A673 (cell line): ENCODE measurements around the gene FTO. TPM values are rescaled to one million over a fixed set of nuclear protein-coding genes. Genes with fewer than 3 reads are reported as not detected.

Source experiments
- BruUV-seq: library from RNA; stranded (reverse); fragments of 400-500 nt; replicated peaks from 2 replicates; lab custom pipeline; 2021; lab: Mats Ljungman, UMichigan
- CTCF ChIA-PET: fragments of 300-600 bp; sonication (Branson Sonifier 250); formaldehyde crosslinking; loops from one replicate; lab custom pipeline; 2022; ENCODE audit warnings: antibody characterized with exemption; lab: Charles Lee
- POLR2A ChIA-PET: fragments of 300-600 bp; sonication (Branson Sonifier 250); formaldehyde crosslinking; loops from one replicate; lab custom pipeline; 2022; ENCODE audit warnings: antibody characterized with exemption; ENCODE audit not compliant: low non-redundant PET; lab: Charles Lee
- DNase-seq: peaks from one replicate; pipeline ENCODE4 v3.0.0-alpha.2; 2015; ENCODE audit warnings: low spot score
- H3K27ac ChIP-seq: fragments of 200-600 bp; sonication (generic); 2 replicates; pipeline ENCODE4 v1.5.1; 2016; ENCODE audit warnings: mixed run types, low read depth, mild to moderate bottlenecking, mixed read lengths, antibody characterized with exemption, low read length; ENCODE audit not compliant: poor library complexity, severe bottlenecking
- H3K27me3 ChIP-seq: fragments of 200-600 bp; sonication (generic); replicated peaks from 2 replicates; pipeline ENCODE4 v1.6.1; 2017; ENCODE audit warnings: mixed run types, low read depth, mild to moderate bottlenecking, mixed read lengths, antibody characterized with exemption, low read length; ENCODE audit not compliant: insufficient read depth, poor library complexity
- H3K36me3 ChIP-seq: fragments of 200-600 bp; sonication (generic); 2 replicates; pipeline ENCODE4 v1.6.1; 2016; ENCODE audit warnings: mixed run types, mild to moderate bottlenecking, mixed read lengths, antibody characterized with exemption, low read length; ENCODE audit not compliant: insufficient read depth, poor library complexity, severe bottlenecking
- H3K4me1 ChIP-seq: fragments of 200-600 bp; sonication (generic); 2 replicates; pipeline ENCODE4 v1.6.1; 2017; ENCODE audit warnings: mixed run types, mild to moderate bottlenecking, mixed read lengths, antibody characterized with exemption, low read length; ENCODE audit not compliant: insufficient read depth, poor library complexity, severe bottlenecking
- H3K4me3 ChIP-seq: fragments of 200-600 bp; sonication (generic); 2 replicates; pipeline ENCODE4 v1.5.1; 2016; ENCODE audit warnings: low read depth, mixed run types, mild to moderate bottlenecking, mixed read lengths, low read length; ENCODE audit not compliant: poor library complexity, severe bottlenecking
- H3K9me3 ChIP-seq: fragments of 200-600 bp; sonication (generic); 2 replicates; pipeline ENCODE4 v1.6.1; 2016; ENCODE audit warnings: mixed run types, low read depth, mild to moderate bottlenecking, mixed read lengths, antibody characterized with exemption, low read length; ENCODE audit not compliant: poor library complexity, severe bottlenecking
- CTCF ChIP-seq: fragments of 300-800, 200-600 bp; sonication (generic); conservative IDR thresholded peaks from 2 replicates; pipeline ENCODE4 v1.5.1; 2017; ENCODE audit warnings: low read depth, mild to moderate bottlenecking, antibody characterized with exemption, low read length, moderate library complexity, mixed read lengths
- EZH2 ChIP-seq: fragments of 200-600 bp; sonication (generic); IDR thresholded peaks from 2 replicates; pipeline ENCODE4 v1.6.1; 2017; ENCODE audit warnings: borderline replicate concordance, low read depth, mild to moderate bottlenecking, mixed read lengths, antibody characterized with exemption, low read length; ENCODE audit not compliant: poor library complexity, severe bottlenecking
- intact Hi-C: fragments of 100-400 bp; cut with micrococcal nuclease; formaldehyde crosslinking; loops from one replicate; pipeline ENCODE4 v1.10.0; 2022; ENCODE audit not compliant: unreplicated experiment
- total RNA-seq: library from RNA; stranded (reverse); gene quantifications from 2 replicates; pipeline ENCODE4 v1.2.3, GENCODE V29; 2021

Gene FTO
- total RNA-seq, 1 experiment from 2014 or later, result 73.4 TPM

GRCh38 chr16:54096607-54097006, 392.7 kb downstream of the FTO start:
- Histone ChIP-seq H3K27ac (no peak overlapping the region), H3K36me3 (no peaks in the 10 kb centered on the region), H3K27me3 (no peaks in the 10 kb centered on the region), H3K9me3 (no peaks in the 10 kb centered on the region), H3K4me3 (no peak overlapping the region), H3K4me1 (no peaks in the 10 kb centered on the region)
- no peak for DNase-seq
- no TSS peak for BruUV-seq
- TF ChIP-seq CTCF, result no peak
- TF ChIP-seq EZH2, result no peak
- CTCF ChIA-PET, result no interaction called here
- POLR2A ChIA-PET, result no interaction called here
- intact Hi-C loops, result no loop called here

GRCh38 chr16:54097774-54098173, 393.8 kb downstream of the FTO start:
- Histone ChIP-seq H3K27ac (no peak overlapping the region), H3K9me3 (no peaks in the 10 kb centered on the region), H3K4me1 (no peaks in the 10 kb centered on the region), H3K36me3 (no peaks in the 10 kb centered on the region), H3K4me3 (no peak overlapping the region), H3K27me3 (no peaks in the 10 kb centered on the region)
- TF ChIP-seq EZH2, result no peak
- TF ChIP-seq CTCF, result no peak
- no peak for DNase-seq
- CTCF ChIA-PET, result no interaction called here
- intact Hi-C loops, result no loop called here
- BruUV-seq, result no TSS peak
- POLR2A ChIA-PET, result no interaction called here

- intact Hi-C loops, result no loop called here
These were observed 394.3 kb downstream of the FTO start for GRCh38 chr16:54098247-54098646.

More at GRCh38 chr16:54098247-54098646, 394.3 kb downstream of the FTO start:
- Histone ChIP-seq H3K9me3 (no peaks in the 10 kb centered on the region), H3K36me3 (no peaks in the 10 kb centered on the region), H3K27ac (no peak overlapping the region), H3K27me3 (no peaks in the 10 kb centered on the region), H3K4me3 (no peak overlapping the region), H3K4me1 (no peaks in the 10 kb centered on the region)
- no peak for DNase-seq
- CTCF ChIA-PET, result no interaction called here
- no peak for TF ChIP-seq CTCF
- TF ChIP-seq EZH2, result no peak
- BruUV-seq, result no TSS peak
- POLR2A ChIA-PET, result no interaction called here
